GM12891 (cell line): Measurements from ENCODE around the gene CSNK2B.

Source experiments
- PAX5 ChIP-seq: IDR thresholded peaks from 2 replicates; pipeline ENCODE4 v1.6.1; 2011; ENCODE audit warnings: low read length, moderate library complexity, mild to moderate bottlenecking; ENCODE audit not compliant: insufficient read depth, severe bottlenecking
- TAF1 ChIP-seq: IDR thresholded peaks from 2 replicates; pipeline ENCODE4 v1.6.1; 2011; ENCODE audit warnings: low read depth, low read length, control low read depth

DNA sequence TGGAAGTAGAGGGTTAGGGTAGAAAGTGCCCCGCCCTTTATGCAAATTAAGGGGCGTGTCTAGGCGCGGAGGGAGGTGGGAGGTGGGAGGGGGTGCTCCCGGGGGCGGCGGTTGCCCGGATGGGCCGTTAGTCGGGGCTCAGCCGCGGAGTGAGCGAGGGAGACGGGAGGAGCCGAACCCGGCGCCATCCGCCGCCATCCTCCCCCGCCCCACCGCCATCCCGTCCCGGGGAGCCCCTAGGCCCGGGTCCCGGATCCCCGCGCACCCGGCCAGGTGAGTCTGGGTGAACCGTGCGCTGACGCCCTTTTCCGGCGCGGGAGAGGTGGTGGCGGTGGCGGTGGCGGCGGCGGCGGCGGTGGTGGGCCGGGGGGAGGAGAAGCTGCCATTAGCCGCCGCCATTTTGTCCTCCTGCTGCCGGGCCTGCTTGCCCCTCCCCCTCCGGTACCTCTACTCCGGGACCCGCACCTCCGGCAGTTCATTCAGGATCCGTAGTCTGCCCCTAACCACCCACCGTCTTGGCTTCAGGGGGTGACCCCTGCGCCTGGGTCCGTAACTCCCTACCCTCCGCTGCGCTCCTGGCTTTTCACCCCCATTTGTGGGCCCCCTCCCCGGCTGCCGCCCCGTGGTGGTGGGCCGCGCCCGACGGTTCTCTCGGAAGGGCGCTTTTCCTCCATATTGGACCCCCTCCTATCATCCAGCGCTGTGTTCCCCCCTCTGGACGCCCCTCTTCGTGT is 45.1 kb upstream of the CSNK2B start, which contains the start of gene PRRC2A:
- TF ChIP-seq PAX5 (peak; percentile 3), TAF1 (peak; percentile 93)
